ENCODE data around the gene CUL2.
"Not testable (repeated sequence)": the region's sequence is repeated elsewhere in the genome, so short reads cannot be mapped to it uniquely, and the experiment has no call there.

CUL2 gene

DNA sequence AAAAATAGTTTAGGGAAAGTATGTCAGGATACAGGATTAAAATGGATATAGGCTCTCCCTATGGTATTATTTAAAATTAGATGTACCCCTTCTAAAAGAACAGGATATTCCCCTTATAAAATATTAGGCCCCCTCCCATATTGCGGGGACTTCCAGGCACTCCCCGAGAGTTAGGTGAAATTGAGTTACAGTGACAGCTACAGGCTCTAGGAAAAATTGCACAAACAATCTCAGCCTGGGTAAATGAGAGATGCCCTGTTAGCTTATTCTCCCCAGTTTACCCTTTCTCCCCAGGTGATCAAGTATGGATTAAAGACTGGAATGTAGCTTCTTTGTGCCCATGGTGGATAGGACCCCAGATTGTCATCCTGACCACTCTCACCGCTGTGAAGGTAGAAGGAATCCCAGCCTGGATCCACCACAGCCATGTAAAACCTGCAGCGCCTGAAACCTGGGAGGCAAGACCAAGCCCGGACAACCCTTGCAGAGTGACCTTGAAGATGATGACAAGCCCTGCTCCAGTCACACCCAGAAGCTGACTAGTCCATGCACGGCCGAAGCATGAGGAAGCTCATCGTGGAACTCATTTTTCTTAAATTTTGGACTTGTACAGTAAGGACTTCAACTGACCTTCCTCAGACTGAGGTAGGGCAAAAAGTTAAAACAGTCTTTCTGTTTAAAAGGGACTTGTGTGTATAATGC lies 115.6 kb downstream of the CUL2 start:
- not testable (repeated sequence) for DNase-seq

- DNase-seq, result not testable (repeated sequence)
Observed at GRCh38 chr10:34973757-34974156, 116.4 kb downstream of the CUL2 start.

- not testable (repeated sequence) for DNase-seq
Observed at GRCh38 chr10:34973121-34973520, 117.0 kb downstream of the CUL2 start.

DNA sequence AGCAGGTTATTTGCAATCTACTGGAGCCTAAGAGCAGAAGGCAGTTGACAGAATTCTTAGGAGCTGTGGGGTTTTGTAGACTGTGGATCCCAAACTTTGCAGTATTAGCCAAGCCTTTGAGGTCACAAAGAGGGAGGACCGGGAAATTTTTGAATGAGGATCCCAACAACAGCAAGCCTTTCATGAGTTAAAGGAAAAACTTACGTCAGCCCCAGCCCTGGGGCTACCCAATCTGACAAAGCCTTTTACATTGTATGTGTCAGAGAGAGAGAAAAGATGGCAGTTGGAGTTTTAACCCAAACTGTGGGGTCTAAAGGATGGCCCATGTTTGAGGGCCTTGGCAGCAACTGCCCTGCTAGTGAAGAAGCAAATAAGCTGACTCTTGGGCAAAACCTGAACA lies 117.5 kb downstream of the CUL2 start:
- DNase-seq, result not testable (repeated sequence)

- not testable (repeated sequence) for DNase-seq
Observed at GRCh38 chr10:34971606-34972334, 118.4 kb downstream of the CUL2 start.

- DNase-seq, result no peak
Observed at GRCh38 chr10:34969171-34969570, 121.0 kb downstream of the CUL2 start.

- DNase-seq, result no peak
Observed at GRCh38 chr10:34967335-34967880, 122.7 kb downstream of the CUL2 start.

GRCh38 chr10:34966451-34966850 lies 123.7 kb downstream of the CUL2 start:
- DNase-seq, result no peak

DNA sequence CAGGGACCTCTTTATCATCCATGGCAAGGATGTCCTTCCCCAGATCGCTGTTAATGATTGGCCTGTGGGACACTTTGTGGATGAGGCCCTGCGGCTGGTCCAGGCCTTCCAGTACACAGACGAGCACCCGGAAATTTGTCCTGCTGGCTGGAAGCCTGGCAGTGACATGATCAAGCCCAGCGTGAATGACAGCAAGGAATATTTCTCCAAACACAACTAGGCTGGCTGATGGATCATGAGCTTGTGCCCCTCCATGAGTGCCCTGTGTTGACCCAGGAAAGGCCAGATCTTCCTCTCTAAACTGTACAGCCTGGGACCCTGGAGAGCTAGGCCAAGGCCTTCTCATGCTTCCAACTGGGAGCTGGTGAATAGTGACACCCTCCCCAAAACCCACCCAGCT lies 124.1 kb downstream of the CUL2 start:
- DNase-seq, result no peak

GRCh38 chr10:34964166-34964800 lies 125.9 kb downstream of the CUL2 start:
- no peak for DNase-seq

- DNase-seq, result no peak
Observed at GRCh38 chr10:34962866-34963265, 127.3 kb downstream of the CUL2 start.

GRCh38 chr10:34960983-34961382 lies 129.2 kb downstream of the CUL2 start:
- no peak for DNase-seq

- no peak for DNase-seq
Observed at GRCh38 chr10:34959786-34960185, 130.4 kb downstream of the CUL2 start.

- DNase-seq, result no peak
Observed at GRCh38 chr10:34959321-34959720, 130.8 kb downstream of the CUL2 start.
